Effector memory CD4-positive, alpha-beta T cell (primary cell): ENCODE measurements around the gene ASB12.

Source experiments
- DNase-seq, 3 donors: peaks; one replicate each; pipeline ENCODE4 v3.0.0-alpha.2; 2020
- H3K27ac ChIP-seq: 2 replicates; pipeline ENCODE4 v1.7.0; 2013; ENCODE audit warnings: mild to moderate bottlenecking, low read length, moderate library complexity; ENCODE audit not compliant: insufficient read depth, poor library complexity, severe bottlenecking
- H3K27me3 ChIP-seq: replicated peaks from 2 replicates; pipeline ENCODE4 v1.7.0; 2013; ENCODE audit warnings: mild to moderate bottlenecking, low read length; ENCODE audit not compliant: insufficient read depth, control insufficient read depth, poor library complexity, severe bottlenecking
- H3K36me3 ChIP-seq: 2 replicates; pipeline ENCODE4 v1.7.0; 2013; ENCODE audit warnings: mild to moderate bottlenecking, low read length, moderate library complexity; ENCODE audit not compliant: control insufficient read depth, insufficient read depth
- H3K4me1 ChIP-seq: 2 replicates; pipeline ENCODE4 v1.7.0; 2013; ENCODE audit warnings: low read length, mild to moderate bottlenecking; ENCODE audit not compliant: control insufficient read depth, insufficient read depth, poor library complexity, severe bottlenecking
- H3K4me3 ChIP-seq: 2 replicates; pipeline ENCODE4 v1.7.0; 2013; ENCODE audit warnings: low read length, low read depth, mild to moderate bottlenecking; ENCODE audit not compliant: insufficient read depth, poor library complexity, severe bottlenecking
- H3K9me3 ChIP-seq: 2 replicates; pipeline ENCODE4 v1.7.0; 2013; ENCODE audit warnings: mild to moderate bottlenecking, low read length, moderate library complexity; ENCODE audit not compliant: control insufficient read depth

ASB12 gene

DNA sequence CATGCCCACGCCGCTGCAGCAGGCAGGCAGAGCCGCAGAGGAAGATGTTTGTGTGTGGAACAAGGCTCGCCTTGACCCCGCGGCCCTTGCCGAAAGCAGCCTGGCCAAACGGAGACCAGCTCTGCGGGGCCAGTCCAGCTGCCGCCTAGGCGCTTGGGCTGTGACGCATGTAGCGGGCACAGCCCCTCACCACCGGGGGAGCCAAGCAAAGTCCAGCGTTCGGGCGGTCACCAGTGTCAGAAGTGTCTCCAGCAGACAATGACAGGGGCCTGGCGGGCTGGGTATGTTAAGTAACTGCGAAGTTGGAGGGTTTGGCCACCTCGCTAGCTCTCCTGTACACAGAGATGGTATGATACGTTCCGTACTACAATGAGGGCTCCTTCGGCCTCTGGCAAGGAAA is 26.2 kb downstream of the ASB12 start:
- H3K36me3 ChIP-seq, result no peaks in the 10 kb centered on the region
- DNase-seq, result no peak
- H3K9me3 ChIP-seq, result no peaks in the 10 kb centered on the region
- H3K4me1 ChIP-seq, result peaks cover 3% of the 10 kb centered on the region
- no peak overlapping the region for H3K27ac ChIP-seq
- H3K4me3 ChIP-seq, result peak overlapping the region; percentile 72
- H3K27me3 ChIP-seq, result no peaks in the 10 kb centered on the region

DNA sequence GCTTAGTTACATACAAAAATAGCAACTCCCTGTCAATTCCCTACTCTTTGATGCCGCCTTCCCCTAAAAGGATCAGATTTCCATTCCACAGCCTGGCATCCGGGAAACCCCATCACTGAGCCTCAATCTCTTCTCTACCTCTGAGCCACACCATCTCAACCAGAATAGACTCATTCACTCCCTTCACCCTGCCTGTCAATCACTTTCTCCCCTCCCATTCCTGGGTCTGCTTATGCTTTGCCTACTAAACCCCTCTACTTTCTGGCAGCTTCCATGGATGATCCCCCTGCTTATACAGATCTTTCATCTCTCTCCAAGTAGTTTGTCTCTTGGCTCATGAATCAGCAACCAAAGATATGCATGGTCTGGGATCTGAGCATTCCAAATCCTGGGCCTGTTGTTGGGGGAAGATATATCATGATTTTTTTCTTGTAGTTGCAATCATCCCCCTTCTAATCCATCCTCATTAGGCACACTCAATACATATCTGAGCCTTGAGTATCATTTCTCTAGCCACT is 27.5 kb downstream of the ASB12 start:
- Histone ChIP-seq H3K9me3 (no peaks in the 10 kb centered on the region), H3K4me3 (no peak overlapping the region), H3K27ac (no peak overlapping the region), H3K27me3 (no peaks in the 10 kb centered on the region), H3K4me1 (peaks cover 3% of the 10 kb centered on the region), H3K36me3 (no peaks in the 10 kb centered on the region)
- no peak for DNase-seq

DNA sequence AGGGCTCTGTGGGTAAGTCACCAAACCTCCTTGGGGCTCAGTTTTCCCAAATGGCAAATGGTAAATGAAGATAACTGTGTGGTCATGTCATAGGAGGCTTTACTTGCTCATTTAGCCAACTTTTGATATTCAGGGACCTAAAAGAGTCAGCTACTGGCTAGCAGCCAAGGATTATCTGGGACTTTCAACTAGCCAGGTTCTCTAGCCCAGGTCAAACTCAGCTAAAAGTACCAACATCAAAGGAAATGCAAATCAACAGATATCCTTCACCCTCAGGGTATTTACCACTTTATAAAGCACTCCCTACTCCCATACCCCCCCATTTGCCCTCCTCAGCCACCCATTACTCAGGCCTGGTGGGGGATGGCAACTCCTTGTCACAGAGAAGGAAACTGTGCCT is 32.4 kb downstream of the ASB12 start:
- DNase-seq, result no peak
- Histone ChIP-seq H3K27me3 (no peaks in the 10 kb centered on the region), H3K27ac (no peak overlapping the region), H3K4me3 (no peak overlapping the region), H3K36me3 (no peaks in the 10 kb centered on the region), H3K9me3 (no peaks in the 10 kb centered on the region), H3K4me1 (no peaks in the 10 kb centered on the region)

DNA sequence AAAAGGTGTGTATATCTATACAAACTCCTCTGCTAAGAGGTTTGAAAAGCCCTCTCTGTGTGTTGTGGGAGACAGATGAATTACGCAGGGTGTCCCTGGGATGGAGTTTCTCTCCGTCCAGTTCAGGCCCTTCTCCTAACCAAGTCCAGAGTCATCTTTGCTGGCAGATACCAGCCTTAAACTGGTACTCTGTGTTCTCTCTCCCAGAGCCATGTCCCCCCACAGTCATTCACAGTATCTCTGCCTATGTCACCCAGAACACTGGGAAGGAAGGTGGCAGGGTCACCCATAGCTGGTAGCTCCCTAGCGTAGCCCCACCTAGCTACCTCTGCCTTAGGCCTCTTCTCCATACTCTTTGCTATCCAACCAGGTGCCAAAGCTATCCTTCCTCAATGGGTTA is 33.8 kb downstream of the ASB12 start:
- H3K9me3 ChIP-seq, result no peaks in the 10 kb centered on the region

DNA sequence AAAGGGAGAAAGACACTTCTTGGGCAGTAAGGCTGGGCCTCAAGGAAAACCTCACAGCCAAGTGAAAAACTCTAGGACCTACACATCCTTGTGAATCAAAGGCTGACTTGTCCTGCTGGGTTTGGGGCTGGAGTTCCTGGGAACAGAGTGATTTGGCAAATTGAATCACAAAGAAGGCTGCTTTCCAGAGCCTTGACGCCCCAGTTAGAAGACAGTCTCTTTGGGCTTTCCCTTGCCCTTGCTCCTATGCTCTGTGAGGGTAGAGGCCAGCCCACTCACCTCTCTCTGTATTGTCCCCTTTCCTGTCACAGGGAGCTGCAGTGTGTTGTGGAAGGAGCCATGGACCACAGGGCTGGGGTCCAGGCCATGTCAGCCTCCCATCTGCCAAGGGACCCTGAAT is 34.5 kb downstream of the ASB12 start:
- no peak overlapping the region for H3K27ac ChIP-seq
- H3K9me3 ChIP-seq, result no peaks in the 10 kb centered on the region
- DNase-seq, result no peak
- no peak overlapping the region for H3K4me3 ChIP-seq
- no peaks in the 10 kb centered on the region for H3K27me3 ChIP-seq
- no peaks in the 10 kb centered on the region for H3K4me1 ChIP-seq
- H3K36me3 ChIP-seq, result no peaks in the 10 kb centered on the region

More for the DNA sequence above, 33.8 kb downstream of the ASB12 start:
- H3K36me3 ChIP-seq, result no peaks in the 10 kb centered on the region
- no peak overlapping the region for H3K27ac ChIP-seq
- H3K4me3 ChIP-seq, result no peak overlapping the region
- no peaks in the 10 kb centered on the region for H3K4me1 ChIP-seq
- no peak for DNase-seq
- no peaks in the 10 kb centered on the region for H3K27me3 ChIP-seq

DNA sequence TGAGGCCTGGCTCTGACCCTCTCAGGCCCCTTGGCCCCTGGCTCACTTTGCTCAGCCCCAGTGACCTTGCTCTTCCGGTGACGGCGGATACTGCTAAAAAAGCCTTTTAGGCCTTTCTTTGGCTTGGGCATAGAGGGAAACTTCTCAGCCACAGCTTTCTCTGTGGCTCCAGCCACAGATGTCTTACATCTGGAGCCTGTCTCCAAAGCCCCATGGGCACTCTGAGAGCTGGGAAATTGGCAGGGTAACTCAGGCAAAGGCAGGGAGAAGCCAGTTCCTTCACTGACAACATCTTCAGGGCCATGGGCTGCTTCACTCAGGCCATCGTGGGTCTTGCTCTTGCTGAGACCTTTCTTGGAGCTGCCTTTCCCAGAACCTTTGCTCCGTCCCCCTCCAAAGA is 37.7 kb downstream of the ASB12 start:
- no peaks in the 10 kb centered on the region for H3K36me3 ChIP-seq
- no peaks in the 10 kb centered on the region for H3K27me3 ChIP-seq
- no peak overlapping the region for H3K27ac ChIP-seq
- no peaks in the 10 kb centered on the region for H3K9me3 ChIP-seq
- no peak for DNase-seq
- no peak overlapping the region for H3K4me3 ChIP-seq
- no peaks in the 10 kb centered on the region for H3K4me1 ChIP-seq

DNA sequence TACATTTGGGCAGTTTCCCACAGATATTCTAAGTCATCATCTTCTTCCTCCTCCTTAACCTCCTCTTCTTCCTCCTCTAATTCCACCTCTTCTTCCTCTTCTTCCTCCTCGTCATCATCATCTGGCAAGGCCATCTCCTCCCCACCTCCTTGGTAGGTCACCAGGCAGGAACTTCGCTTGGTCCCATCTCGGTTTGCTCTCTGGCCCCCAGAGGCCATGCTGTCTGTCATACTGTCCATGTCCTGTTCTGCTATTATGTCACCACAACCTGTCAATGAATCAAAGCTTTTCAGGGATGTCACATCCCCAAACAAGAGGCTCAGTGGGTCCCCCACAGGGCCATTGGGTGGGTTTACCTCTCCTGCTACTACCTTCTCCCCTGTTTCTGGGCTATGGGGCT is 38.4 kb downstream of the ASB12 start:
- DNase-seq, result no peak
- H3K36me3 ChIP-seq, result no peaks in the 10 kb centered on the region
- H3K4me3 ChIP-seq, result no peak overlapping the region
- H3K4me1 ChIP-seq, result no peaks in the 10 kb centered on the region
- no peaks in the 10 kb centered on the region for H3K27me3 ChIP-seq
- no peak overlapping the region for H3K27ac ChIP-seq
- no peaks in the 10 kb centered on the region for H3K9me3 ChIP-seq

DNA sequence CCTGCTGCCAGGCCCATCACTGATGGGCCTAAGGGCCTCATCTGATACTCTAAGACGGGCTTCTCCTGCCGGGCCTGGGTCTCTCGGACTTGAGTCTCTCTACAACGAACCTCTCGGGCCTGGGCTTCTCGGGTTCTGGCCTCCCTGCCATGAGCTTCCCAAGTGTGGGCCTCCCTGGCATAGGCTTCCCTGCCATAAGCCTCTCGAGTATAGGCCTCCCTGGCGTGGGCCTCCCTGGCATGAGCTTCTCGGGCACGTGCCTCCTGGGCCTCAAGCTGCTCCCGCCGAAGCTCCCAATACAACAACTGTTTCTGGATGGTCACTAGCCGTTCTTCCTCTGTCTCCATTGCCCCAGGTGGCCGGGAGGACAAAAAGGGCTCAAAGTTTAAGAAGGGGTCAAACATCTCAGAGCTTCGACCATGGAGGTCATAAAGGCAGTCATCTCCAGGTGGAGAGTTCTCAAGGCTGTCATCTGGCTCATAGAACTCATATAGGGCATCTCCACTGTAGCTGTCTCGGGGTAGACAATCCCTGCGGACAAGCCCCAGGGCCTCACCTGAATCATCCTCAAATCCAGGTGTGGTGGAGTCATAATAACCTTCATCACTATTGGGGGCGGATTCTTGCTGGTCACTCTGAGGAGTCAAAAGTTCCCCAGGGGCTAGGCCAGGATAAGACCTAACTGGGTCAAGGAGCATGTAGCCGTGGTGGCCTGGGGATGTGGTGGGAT is 39.0 kb downstream of the ASB12 start:
- Histone ChIP-seq H3K27ac (no peak overlapping the region), H3K4me1 (no peaks in the 10 kb centered on the region), H3K9me3 (no peaks in the 10 kb centered on the region), H3K4me3 (no peak overlapping the region), H3K36me3 (no peaks in the 10 kb centered on the region), H3K27me3 (no peaks in the 10 kb centered on the region)
- DNase-seq, result no peak

DNA sequence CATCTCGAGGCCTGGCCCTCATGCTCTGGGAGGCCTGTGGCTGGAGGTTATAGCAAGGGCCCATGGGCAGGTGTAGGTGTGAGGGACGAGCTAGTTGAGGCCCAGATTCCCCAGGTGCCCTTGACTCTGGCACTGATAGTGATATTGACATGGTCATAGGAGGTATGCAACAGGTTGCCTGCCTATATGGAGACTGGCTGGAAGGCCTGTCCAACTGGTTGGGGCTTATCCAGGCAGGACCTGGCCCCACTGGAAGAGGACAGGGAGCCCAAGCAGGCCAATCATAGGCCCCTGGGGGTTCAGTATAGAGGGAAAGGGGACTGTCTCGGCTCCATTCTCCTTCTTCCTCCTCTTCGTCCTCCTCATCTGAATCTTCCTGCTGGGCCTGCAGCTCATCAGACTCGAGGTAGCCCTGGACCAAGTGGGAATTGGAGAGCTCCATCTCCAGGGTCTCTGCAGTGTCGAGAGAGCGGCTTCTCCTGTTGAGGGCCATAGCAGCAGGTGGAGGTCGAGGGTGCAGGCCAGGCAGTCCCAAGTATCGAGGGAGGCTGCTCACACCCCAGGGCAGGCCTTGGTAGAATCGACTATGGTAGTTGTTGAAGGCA is 40.2 kb downstream of the ASB12 start:
- Histone ChIP-seq H3K9me3 (no peaks in the 10 kb centered on the region), H3K4me1 (no peaks in the 10 kb centered on the region), H3K27me3 (no peaks in the 10 kb centered on the region), H3K36me3 (no peaks in the 10 kb centered on the region), H3K4me3 (no peak overlapping the region), H3K27ac (no peak overlapping the region)
- DNase-seq, result no peak

DNA sequence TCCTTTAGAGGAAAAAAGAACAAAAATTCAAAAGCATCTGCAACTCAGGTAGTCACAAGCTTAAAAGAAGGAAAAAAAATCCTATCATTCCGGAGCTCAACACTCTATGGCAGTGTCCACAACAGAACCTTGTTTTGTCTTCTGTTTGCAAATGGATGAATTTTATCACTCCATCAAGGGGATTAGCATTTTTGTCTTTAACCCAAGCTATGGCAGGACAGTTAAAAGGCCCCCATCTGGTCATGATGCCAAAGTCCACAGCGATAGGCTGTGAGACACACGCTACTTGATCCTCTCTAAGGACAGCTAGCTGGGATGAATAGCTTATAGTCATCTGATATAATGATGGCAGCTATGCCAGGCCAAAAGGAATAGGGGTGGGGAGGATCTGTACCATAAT is 41.5 kb downstream of the ASB12 start:
- Histone ChIP-seq H3K4me1 (no peaks in the 10 kb centered on the region), H3K27ac (no peak overlapping the region), H3K27me3 (no peaks in the 10 kb centered on the region), H3K4me3 (no peak overlapping the region), H3K9me3 (no peaks in the 10 kb centered on the region), H3K36me3 (no peaks in the 10 kb centered on the region)
- no peak for DNase-seq
